Measurements from ENCODE around the gene THADA.

Gene THADA

GRCh38 chr2:43227830-43228281 is 368.0 kb downstream of the THADA start:
- Histone ChIP-seq H3K9ac (peak overlapping the region; percentile 91 to 100 (median 98)), H3K27me3 (no peaks in the 10 kb centered on the region), H4K20me1 (peaks cover 33 to 35% (median 34%) of the 10 kb centered on the region in 11 experiments), H3K4me3 (peak overlapping the region; percentile 75 to 95 (median 89)), H3K4me2 (peak overlapping the region; percentile 91 to 100 (median 95)), H3K36me3 (peaks cover 29 to 59% (median 42%) of the 10 kb centered on the region in 11 experiments), H3K9me3 (replicated peaks in 1 of 11) (peaks cover 0 to 13% (median 0%) of the 10 kb centered on the region in 11 experiments; a peak in 7 of 22 replicates), H3K27ac (peak overlapping the region; percentile 89 to 100 (median 97)), H3K4me1 (peaks cover 31 to 53% (median 46%) of the 10 kb centered on the region in 10 experiments)
- no peak for TF ChIP-seq Cebpa-rat (IDR thresholded peaks at IDR 0.05)

GRCh38 chr2:43226955-43227829 is 368.6 kb downstream of the THADA start:
- Histone ChIP-seq H3K4me1 (peaks cover 34 to 46% (median 43%) of the 10 kb centered on the region in 10 experiments), H3K9me3 (replicated peaks in 1 of 11) (peaks cover 0 to 13% (median 0%) of the 10 kb centered on the region in 11 experiments; a peak in 7 of 22 replicates), H3K27ac (peak overlapping the region; percentile 89 to 100 (median 97)), H3K4me3 (peak overlapping the region; percentile 75 to 95 (median 89)), H3K4me2 (peak overlapping the region; percentile 91 to 100 (median 95)), H3K36me3 (peaks cover 36 to 59% (median 47%) of the 10 kb centered on the region in 11 experiments), H3K9ac (peak overlapping the region; percentile 91 to 100 (median 98)), H4K20me1 (peaks cover 38 to 42% (median 41%) of the 10 kb centered on the region in 11 experiments), H3K27me3 (no peaks in the 10 kb centered on the region)
- no peak for TF ChIP-seq Cebpa-rat (IDR thresholded peaks at IDR 0.05)

GRCh38 chr2:43226558-43226954 is 369.3 kb downstream of the THADA start, which contains the start of gene ZFP36L2:
TSS of gene ZFP36L2 (minus strand) at chr2:43226606. CDS start at chr2:43226315, 291 bp downstream.
- H3K4me3 ChIP-seq, result peak within 1 kb of the TSS; percentile 75 to 95 (median 89)
- H3K4me2 ChIP-seq, result peak within 1 kb of the TSS; percentile 91 to 100 (median 97)
- peak within 1 kb of the TSS; percentile 89 to 100 (median 97) for H3K27ac ChIP-seq
- H3K27me3 ChIP-seq, result no peaks in the 10 kb centered on the region
- peaks cover 37 to 63% (median 52%) of the 10 kb centered on the region in 11 experiments for H3K36me3 ChIP-seq
- H3K4me1 ChIP-seq, result peaks cover 33 to 49% (median 39%) of the 10 kb centered on the region in 10 experiments
- peaks cover 0 to 13% (median 0%) of the 10 kb centered on the region in 11 experiments; a peak in 7 of 22 replicates for H3K9me3 ChIP-seq (replicated peaks in 1 of 11)
- TF ChIP-seq Cebpa-rat (IDR thresholded peaks at IDR 0.05), result no peak
- H3K9ac ChIP-seq, result peak within 1 kb of the TSS; percentile 91 to 100 (median 98)
- H4K20me1 ChIP-seq, result peaks cover 38 to 48% (median 47%) of the 10 kb centered on the region in 11 experiments

GRCh38 chr2:43225788-43226557 is 369.9 kb downstream of the THADA start:
- H3K36me3 ChIP-seq, result peaks cover 37 to 58% (median 48%) of the 10 kb centered on the region in 11 experiments
- peak overlapping the region in 10 of 11 experiments; percentile 9 to 99 (median 96); a peak in 19 of 22 replicates for H3K4me2 ChIP-seq
- H3K4me3 ChIP-seq, result peak overlapping the region; percentile 75 to 95 (median 89)
- H3K9me3 ChIP-seq (replicated peaks in 1 of 11), result peaks cover 0 to 13% (median 0%) of the 10 kb centered on the region in 11 experiments; a peak in 7 of 22 replicates
- H3K27ac ChIP-seq, result peak overlapping the region; percentile 88 to 100 (median 97)
- TF ChIP-seq Cebpa-rat (IDR thresholded peaks at IDR 0.05), result no peak
- H3K9ac ChIP-seq, result peak overlapping the region; percentile 91 to 100 (median 98)
- no peaks in the 10 kb centered on the region for H3K27me3 ChIP-seq
- H3K4me1 ChIP-seq, result peaks cover 31 to 53% (median 39%) of the 10 kb centered on the region in 10 experiments
- H4K20me1 ChIP-seq, result peaks cover 38 to 53% (median 48%) of the 10 kb centered on the region in 11 experiments

- Histone ChIP-seq H3K27me3 (no peaks in the 10 kb centered on the region), H3K4me2 (peak overlapping the region; percentile 36 to 99 (median 96); a peak in 20 of 22 replicates), H3K9ac (peak overlapping the region; percentile 91 to 100 (median 98)), H3K4me1 (peaks cover 25 to 53% (median 39%) of the 10 kb centered on the region in 10 experiments), H3K36me3 (peaks cover 37 to 51% (median 43%) of the 10 kb centered on the region in 11 experiments), H4K20me1 (peaks cover 38 to 59% (median 48%) of the 10 kb centered on the region in 11 experiments), H3K9me3 (replicated peaks in 1 of 11) (peaks cover 0 to 13% (median 0%) of the 10 kb centered on the region in 11 experiments; a peak in 7 of 22 replicates), H3K27ac (peak overlapping the region; percentile 88 to 100 (median 97)), H3K4me3 (peak overlapping the region; percentile 75 to 95 (median 89))
- TF ChIP-seq Cebpa-rat (IDR thresholded peaks at IDR 0.05), result no peak
Observed at GRCh38 chr2:43225093-43225787, 370.6 kb downstream of the THADA start.

DNA sequence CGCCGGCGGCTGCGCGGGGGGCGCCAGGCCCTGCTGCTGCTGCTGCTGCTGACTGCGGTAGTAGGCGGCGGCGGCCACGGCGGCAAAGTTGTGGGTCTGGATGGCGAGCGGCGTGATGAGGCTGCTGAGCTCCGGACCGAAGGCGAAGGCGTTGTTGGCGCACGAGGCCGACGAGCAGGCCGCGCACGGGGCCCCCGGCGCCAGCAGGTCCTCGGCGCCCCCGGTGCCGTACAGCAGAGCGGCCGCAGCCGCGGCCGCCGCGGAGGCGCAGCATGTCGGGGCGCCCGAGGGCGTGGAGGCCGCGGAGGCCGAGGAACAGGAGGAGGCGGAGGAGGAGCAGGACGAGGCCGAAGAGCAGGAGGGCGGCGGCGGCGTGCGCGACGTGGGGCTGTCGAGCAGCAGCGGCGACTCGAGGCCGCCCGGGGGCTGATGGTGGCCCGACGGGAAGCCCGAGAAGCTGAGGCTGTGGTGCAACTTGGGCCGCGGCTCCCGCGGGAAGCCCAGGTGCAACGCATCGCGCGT is 371.2 kb downstream of the THADA start:
- Histone ChIP-seq H3K27me3 (no peaks in the 10 kb centered on the region), H3K9ac (peak overlapping the region; percentile 91 to 100 (median 98)), H3K4me2 (peak overlapping the region; percentile 36 to 99 (median 96); a peak in 20 of 22 replicates), H3K4me3 (peak overlapping the region; percentile 75 to 95 (median 89)), H4K20me1 (peaks cover 38 to 61% (median 48%) of the 10 kb centered on the region in 11 experiments), H3K9me3 (replicated peaks in 1 of 11) (peaks cover 0 to 13% (median 0%) of the 10 kb centered on the region in 11 experiments; a peak in 7 of 22 replicates), H3K36me3 (peaks cover 36 to 46% (median 42%) of the 10 kb centered on the region in 11 experiments), H3K4me1 (peaks cover 22 to 59% (median 36%) of the 10 kb centered on the region in 10 experiments), H3K27ac (peak overlapping the region; percentile 88 to 100 (median 97))
- TF ChIP-seq Cebpa-rat (IDR thresholded peaks at IDR 0.05), result no peak

GRCh38 chr2:43224131-43224570 is 371.7 kb downstream of the THADA start:
- Histone ChIP-seq H3K4me1 (peaks cover 23 to 61% (median 35%) of the 10 kb centered on the region in 10 experiments), H3K9ac (peak overlapping the region; percentile 91 to 100 (median 98)), H3K27ac (peak overlapping the region; percentile 88 to 100 (median 97)), H3K9me3 (replicated peaks in 1 of 11) (peaks cover 0 to 13% (median 0%) of the 10 kb centered on the region in 11 experiments; a peak in 7 of 22 replicates), H3K36me3 (peaks cover 36 to 46% (median 42%) of the 10 kb centered on the region in 11 experiments), H3K4me2 (peak overlapping the region; percentile 36 to 99 (median 96); a peak in 21 of 22 replicates), H3K27me3 (no peaks in the 10 kb centered on the region), H4K20me1 (peaks cover 38 to 61% (median 48%) of the 10 kb centered on the region in 11 experiments), H3K4me3 (peak overlapping the region; percentile 75 to 95 (median 89))
- no peak for TF ChIP-seq Cebpa-rat (IDR thresholded peaks at IDR 0.05)
